Type B pancreatic cell (in vitro differentiated cells): Measurements from ENCODE around the gene PARD3B. TPM values are rescaled to one million over a fixed set of nuclear protein-coding genes. Genes with fewer than 3 reads are reported as not detected.

Experiments used
- DNase-seq: peaks from one replicate; pipeline ENCODE4 v3.0.0; 2021; ENCODE audit warnings: mixed read lengths; ENCODE audit not compliant: unreplicated experiment; ENCODE audit errors: extremely low spot score
- H3K27ac Mint-ChIP-seq: 2 replicates; pipeline ENCODE4 v1.8.0; 2021; ENCODE audit warnings: mild to moderate bottlenecking, mixed read lengths
- H3K27me3 Mint-ChIP-seq: 2 replicates; pipeline ENCODE4 v1.8.0; 2021; ENCODE audit warnings: mixed read lengths
- H3K36me3 Mint-ChIP-seq: 2 replicates; pipeline ENCODE4 v1.8.0; 2021; ENCODE audit warnings: mixed read lengths
- H3K4me1 Mint-ChIP-seq: one replicate; pipeline ENCODE4 v1.8.0; 2021; ENCODE audit warnings: mixed read lengths; ENCODE audit not compliant: unreplicated experiment
- H3K4me3 Mint-ChIP-seq: 2 replicates; pipeline ENCODE4 v1.8.0; 2021; ENCODE audit warnings: mild to moderate bottlenecking, mixed read lengths
- H3K9me3 Mint-ChIP-seq: 2 replicates; pipeline ENCODE4 v1.8.0; 2021; ENCODE audit warnings: mixed read lengths
- CTCF ChIP-seq: fragments of 200-600 bp; sonication (generic); conservative IDR thresholded peaks from 2 replicates; pipeline ENCODE4 v1.5.0; 2021; ENCODE audit warnings: antibody characterized with exemption, mild to moderate bottlenecking
- total RNA-seq: library from RNA; stranded (reverse); gene quantifications from 2 replicates; pipeline ENCODE4 v1.2.1, GENCODE V29; 2021; ENCODE audit warnings: low replicate concordance

The PARD3B gene
- total RNA-seq, 1 donor from 2014 or later, result 15.9 TPM

- no peaks in the 10 kb centered on the region for H3K27me3 Mint-ChIP-seq
- no peak overlapping the region for H3K4me3 Mint-ChIP-seq
- H3K27ac Mint-ChIP-seq, result no peak overlapping the region
- H3K36me3 Mint-ChIP-seq, result peaks cover 4% of the 10 kb centered on the region
- no peak for TF ChIP-seq CTCF
- no peak for DNase-seq
- H3K9me3 Mint-ChIP-seq, result no peaks in the 10 kb centered on the region
- peaks cover 6% of the 10 kb centered on the region for H3K4me1 Mint-ChIP-seq
These were observed 953.7 kb downstream of the PARD3B start for GRCh38 chr2:205499006-205499405.

GRCh38 chr2:205500065-205500464 lies 954.8 kb downstream of the PARD3B start:
- Mint-ChIP-seq H3K27me3 (no peaks in the 10 kb centered on the region), H3K9me3 (no peaks in the 10 kb centered on the region), H3K4me1 (no peaks in the 10 kb centered on the region), H3K27ac (no peak overlapping the region), H3K36me3 (peaks cover 4% of the 10 kb centered on the region), H3K4me3 (no peak overlapping the region)
- DNase-seq, result no peak
- TF ChIP-seq CTCF, result no peak

GRCh38 chr2:205500951-205501350 lies 955.7 kb downstream of the PARD3B start:
- Mint-ChIP-seq H3K27ac (no peak overlapping the region), H3K27me3 (no peaks in the 10 kb centered on the region), H3K36me3 (peaks cover 4% of the 10 kb centered on the region), H3K4me1 (no peaks in the 10 kb centered on the region), H3K9me3 (no peaks in the 10 kb centered on the region), H3K4me3 (no peak overlapping the region)
- DNase-seq, result no peak
- TF ChIP-seq CTCF, result no peak

- Mint-ChIP-seq H3K27me3 (no peaks in the 10 kb centered on the region), H3K4me1 (no peaks in the 10 kb centered on the region), H3K4me3 (no peak overlapping the region), H3K36me3 (peaks cover 4% of the 10 kb centered on the region), H3K27ac (no peak overlapping the region), H3K9me3 (no peaks in the 10 kb centered on the region)
- TF ChIP-seq CTCF, result no peak
- no peak for DNase-seq
These were observed 956.6 kb downstream of the PARD3B start for GRCh38 chr2:205501826-205502225.

- Mint-ChIP-seq H3K36me3 (no peaks in the 10 kb centered on the region), H3K27me3 (no peaks in the 10 kb centered on the region), H3K27ac (no peak overlapping the region), H3K9me3 (no peaks in the 10 kb centered on the region), H3K4me3 (no peak overlapping the region), H3K4me1 (peaks cover 10% of the 10 kb centered on the region)
- no peak for TF ChIP-seq CTCF
- DNase-seq, result no peak
These were observed 960.1 kb downstream of the PARD3B start for GRCh38 chr2:205505371-205505770.

GRCh38 chr2:205509655-205510054 lies 964.4 kb downstream of the PARD3B start:
- Mint-ChIP-seq H3K4me3 (no peak overlapping the region), H3K27me3 (no peaks in the 10 kb centered on the region), H3K4me1 (peaks cover 23% of the 10 kb centered on the region), H3K27ac (no peak overlapping the region), H3K9me3 (no peaks in the 10 kb centered on the region), H3K36me3 (no peaks in the 10 kb centered on the region)
- TF ChIP-seq CTCF, result no peak
- DNase-seq, result no peak
